Placental epithelial cell (primary cell): ENCODE data around the gene TMEM176A. TPM values are rescaled to one million over a fixed set of nuclear protein-coding genes. Genes with fewer than 3 reads are reported as not detected.

ENCODE experiments used
- total RNA-seq: library from RNA; depleted of rRNA; stranded (reverse); fragments of >200 nt; gene quantifications from 2 replicates; pipeline ENCODE4 v1.2.3, GENCODE V29; 2012

TMEM176A gene
- total RNA-seq: not detected in 2 replicates

GRCh38 chr7:150800581-150801241 lies at the start of gene TMEM176A:
Gene TMEM176A, plus strand, starts transcription at chr7:150800769. Its CDS starts 782 bp downstream, at chr7:150801551.

GRCh38 chr7:150799741-150800580 lies 608 bp upstream of the TMEM176A start, which contains the start of gene TMEM176B:
Gene TMEM176B, minus strand, starts transcription at chr7:150800364. Its CDS starts 3,795 bp downstream, at chr7:150796569.

GRCh38 chr7:150852371-150852905 lies 51.9 kb downstream of the TMEM176A start, which contains the start of gene AOC1:
Gene AOC1, plus strand, starts transcription at chr7:150852517. Its CDS starts 3,954 bp downstream, at chr7:150856471.

Other genes with a start within 250 kb of the TMEM176A start
- gene GIMAP4, start 233.4 kb upstream of the TMEM176A start, total RNA-seq: not detected in 2 replicates
- not detected in 2 replicates for gene GIMAP6, start 168.4 kb upstream of the TMEM176A start, total RNA-seq
- not detected in 2 replicates for gene GIMAP2, start 115.1 kb upstream of the TMEM176A start, total RNA-seq
- not detected in 2 replicates for gene GIMAP1, start 84.2 kb upstream of the TMEM176A start, total RNA-seq
- gene GIMAP5, start 63.4 kb upstream of the TMEM176A start, total RNA-seq: not detected in 2 replicates
- gene TMEM176B, start 405 bp upstream of the TMEM176A start, total RNA-seq: not detected in 2 replicates
- gene AOC1, start 51.7 kb downstream of the TMEM176A start, total RNA-seq: not detected in 2 replicates
- under 0.01 TPM in 2 replicates for gene KCNH2, start 177.6 kb downstream of the TMEM176A start, total RNA-seq
- 2.4 and 14.1 TPM in 2 replicates for gene NOS3, start 190.2 kb downstream of the TMEM176A start, total RNA-seq
- 6.5 and 20.0 TPM in 2 replicates for gene ATG9B, start 223.7 kb downstream of the TMEM176A start, total RNA-seq
- 34.9 and 78.1 TPM in 2 replicates for gene ABCB8, start 227.7 kb downstream of the TMEM176A start, total RNA-seq
- gene ASIC3, start 247.8 kb downstream of the TMEM176A start, total RNA-seq: 0.22 and 1.2 TPM in 2 replicates